Measurements from ENCODE around the gene RFLNA.

DNA sequence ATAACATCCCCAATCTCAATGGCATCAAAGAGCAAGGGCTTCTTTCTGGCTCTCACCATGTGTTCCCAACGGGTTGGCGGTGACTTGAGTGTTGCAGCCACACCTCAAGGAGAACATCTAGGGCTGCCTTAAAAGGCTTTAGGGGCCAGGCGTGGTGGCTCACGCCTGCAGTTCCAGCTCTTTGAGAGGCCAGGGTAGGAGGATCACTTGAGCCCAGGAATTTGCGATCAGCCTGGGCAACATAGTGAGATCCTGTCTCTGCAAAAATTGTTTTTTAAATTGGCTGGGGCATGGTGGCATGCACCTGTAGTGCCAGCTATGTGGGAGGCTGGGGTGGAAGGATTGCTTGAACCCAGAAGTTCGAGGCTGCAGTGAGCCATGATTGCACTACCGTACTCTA, 14.9 kb downstream of the RFLNA start:
- TF ChIP-seq, protein P1, sequence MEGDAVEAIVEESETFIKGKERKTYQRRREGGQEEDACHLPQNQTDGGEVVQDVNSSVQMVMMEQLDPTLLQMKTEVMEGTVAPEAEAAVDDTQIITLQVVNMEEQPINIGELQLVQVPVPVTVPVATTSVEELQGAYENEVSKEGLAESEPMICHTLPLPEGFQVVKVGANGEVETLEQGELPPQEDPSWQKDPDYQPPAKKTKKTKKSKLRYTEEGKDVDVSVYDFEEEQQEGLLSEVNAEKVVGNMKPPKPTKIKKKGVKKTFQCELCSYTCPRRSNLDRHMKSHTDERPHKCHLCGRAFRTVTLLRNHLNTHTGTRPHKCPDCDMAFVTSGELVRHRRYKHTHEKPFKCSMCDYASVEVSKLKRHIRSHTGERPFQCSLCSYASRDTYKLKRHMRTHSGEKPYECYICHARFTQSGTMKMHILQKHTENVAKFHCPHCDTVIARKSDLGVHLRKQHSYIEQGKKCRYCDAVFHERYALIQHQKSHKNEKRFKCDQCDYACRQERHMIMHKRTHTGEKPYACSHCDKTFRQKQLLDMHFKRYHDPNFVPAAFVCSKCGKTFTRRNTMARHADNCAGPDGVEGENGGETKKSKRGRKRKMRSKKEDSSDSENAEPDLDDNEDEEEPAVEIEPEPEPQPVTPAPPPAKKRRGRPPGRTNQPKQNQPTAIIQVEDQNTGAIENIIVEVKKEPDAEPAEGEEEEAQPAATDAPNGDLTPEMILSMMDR (conservative IDR thresholded peaks at IDR 0.05 in 1 of 2, IDR thresholded peaks at IDR 0.05 in 1 of 2; ENCODE audit: low read depth in 1 of 2, low read length in 2 of 2): no peak
- no peak for TF ChIP-seq EZH2 (IDR thresholded peaks at IDR 0.05; ENCODE audit: low read length, missing control alignments)
